Activated T-cell treated with anti-CD3 and anti-CD28 coated beads, Interleukin-2, amount 50 U/mL, for 48 hours (primary cell): ENCODE results near the gene FYCO1.

Experiments used
- DNase-seq, 2 experiments: peaks; one replicate each; pipeline ENCODE4 v3.0.0-alpha.2; 2020

The FYCO1 gene

GRCh38 chr3:45940781-45941365 lies 54.8 kb downstream of the FYCO1 start:
- peak in 1 of 2 experiments; percentile 16 for DNase-seq

GRCh38 chr3:45940004-45940780 lies 55.4 kb downstream of the FYCO1 start:
- DNase-seq: peak in 1 of 2 experiments; percentile 16

- DNase-seq: no peak
Measured at GRCh38 chr3:45939341-45939771, 56.3 kb downstream of the FYCO1 start.

GRCh38 chr3:45938864-45939263 lies 56.8 kb downstream of the FYCO1 start:
- DNase-seq: peak; percentile 85 to 90

- DNase-seq: peak in 1 of 2 experiments; percentile 2
Measured at GRCh38 chr3:45938043-45938435, 57.6 kb downstream of the FYCO1 start.

GRCh38 chr3:45937206-45938042 lies 58.2 kb downstream of the FYCO1 start:
- DNase-seq: peak; percentile 9 to 13

GRCh38 chr3:45936261-45936660 lies 59.4 kb downstream of the FYCO1 start:
- DNase-seq: no peak

GRCh38 chr3:45933591-45933990 lies 62.0 kb downstream of the FYCO1 start:
- no peak for DNase-seq

- DNase-seq: peak; percentile 9 to 15
Measured at GRCh38 chr3:45932112-45932511, 63.5 kb downstream of the FYCO1 start.

- peak in 1 of 2 experiments; percentile 7 for DNase-seq
Measured at GRCh38 chr3:45931496-45931895, 64.1 kb downstream of the FYCO1 start.

- peak; percentile 80 to 83 for DNase-seq
Measured at GRCh38 chr3:45929042-45929679, 66.5 kb downstream of the FYCO1 start.

GRCh38 chr3:45927881-45928280 lies 67.7 kb downstream of the FYCO1 start:
- no peak for DNase-seq

- peak in 1 of 2 experiments; percentile 40 for DNase-seq
Measured at GRCh38 chr3:45923755-45924154, 71.9 kb downstream of the FYCO1 start.

- peak in 1 of 2 experiments; percentile 15 for DNase-seq
Measured at GRCh38 chr3:45922950-45923590, 72.6 kb downstream of the FYCO1 start.

- no peak for DNase-seq
Measured at GRCh38 chr3:45922039-45922326, 73.6 kb downstream of the FYCO1 start.

- DNase-seq: peak in 1 of 2 experiments; percentile 16
Measured at GRCh38 chr3:45921158-45922038, 74.2 kb downstream of the FYCO1 start.

GRCh38 chr3:45917146-45917898 lies 78.3 kb downstream of the FYCO1 start:
- peak in 1 of 2 experiments; percentile 14 for DNase-seq

- peak; percentile 86 to 88 for DNase-seq
Measured at GRCh38 chr3:45915518-45916231, 79.9 kb downstream of the FYCO1 start.

GRCh38 chr3:45915059-45915439 lies 80.6 kb downstream of the FYCO1 start:
- peak in 1 of 2 experiments; percentile 24 for DNase-seq
